DOHH2 (cell line): ENCODE results near the gene SNRNP40.

Experiments used
- H3F3A ChIP-seq: fragments of 200-600 bp; sonication (generic), shearing (Covaris generic); 2 replicates; pipeline ENCODE4 v1.6.0; 2016; ENCODE audit warnings: antibody characterized with exemption, mild to moderate bottlenecking; ENCODE audit not compliant: control insufficient read depth, insufficient read depth
- H3K27ac ChIP-seq: fragments of 200-600 bp; sonication (generic); 2 replicates; pipeline ENCODE4 v1.5.1; 2014; ENCODE audit warnings: low read depth, mild to moderate bottlenecking, low read length, moderate library complexity
- H3K27me3 ChIP-seq: fragments of 200-600 bp; sonication (generic); 2 replicates; pipeline ENCODE4 v1.6.1; 2014; ENCODE audit warnings: mild to moderate bottlenecking, low read length, mixed read lengths; ENCODE audit not compliant: control insufficient read depth
- H3K36me3 ChIP-seq: fragments of 200-600 bp; sonication (generic); 2 replicates; pipeline ENCODE4 v1.6.1; 2014; ENCODE audit warnings: mild to moderate bottlenecking, low read length, moderate library complexity, mixed read lengths; ENCODE audit not compliant: control insufficient read depth
- H3K4me1 ChIP-seq: fragments of 200-600 bp; sonication (generic); 2 replicates; pipeline ENCODE4 v1.6.1; 2014; ENCODE audit warnings: mild to moderate bottlenecking, low read length, mixed read lengths; ENCODE audit not compliant: control insufficient read depth
- H3K4me2 ChIP-seq: fragments of 200-600 bp; sonication (generic); 2 replicates; pipeline ENCODE4 v1.6.0; 2014; ENCODE audit warnings: mild to moderate bottlenecking, low read length, moderate library complexity
- H3K4me3 ChIP-seq: fragments of 200-600 bp; sonication (generic); 2 replicates; pipeline ENCODE4 v1.5.1; 2014; ENCODE audit warnings: mild to moderate bottlenecking, low read length, mixed read lengths
- H3K79me2 ChIP-seq: fragments of 200-600 bp; sonication (generic); 2 replicates; pipeline ENCODE4 v1.6.1; 2014; ENCODE audit warnings: mild to moderate bottlenecking, low read length, mixed read lengths; ENCODE audit not compliant: control insufficient read depth
- H3K9me2 ChIP-seq: fragments of 200-600 bp; sonication (generic); replicated peaks from 2 replicates; pipeline ENCODE4 v1.6.1; 2014; ENCODE audit warnings: mild to moderate bottlenecking, low read length, mixed read lengths; ENCODE audit not compliant: control insufficient read depth
- H3K9me3 ChIP-seq: fragments of 200-600 bp; sonication (generic); 2 replicates; pipeline ENCODE4 v1.6.1; 2014; ENCODE audit warnings: antibody characterized with exemption, low read length, mixed read lengths; ENCODE audit not compliant: control insufficient read depth, insufficient read depth
- H4K20me1 ChIP-seq: fragments of 200-600 bp; sonication (generic); 2 replicates; pipeline ENCODE4 v1.6.0; 2014; ENCODE audit warnings: low read depth, mild to moderate bottlenecking, antibody characterized with exemption, low read length, moderate library complexity; ENCODE audit not compliant: control insufficient read depth, insufficient read depth
- EZH2phosphoT487 ChIP-seq: fragments of 200-600 bp; sonication (generic); IDR thresholded peaks from 2 replicates; pipeline ENCODE4 v1.6.1; 2017; ENCODE audit warnings: borderline replicate concordance, mild to moderate bottlenecking, antibody characterized with exemption, low read length, moderate library complexity, mixed read lengths
- TF ChIP-seq, protein P1 (sequence below): fragments of 200-600 bp; sonication (generic); IDR thresholded peaks from one replicate; pipeline ENCODE4 v1.5.1; 2014; ENCODE audit warnings: antibody characterized with exemption, mild to moderate bottlenecking, low read depth, low read length; ENCODE audit not compliant: poor library complexity, severe bottlenecking

Gene SNRNP40

DNA sequence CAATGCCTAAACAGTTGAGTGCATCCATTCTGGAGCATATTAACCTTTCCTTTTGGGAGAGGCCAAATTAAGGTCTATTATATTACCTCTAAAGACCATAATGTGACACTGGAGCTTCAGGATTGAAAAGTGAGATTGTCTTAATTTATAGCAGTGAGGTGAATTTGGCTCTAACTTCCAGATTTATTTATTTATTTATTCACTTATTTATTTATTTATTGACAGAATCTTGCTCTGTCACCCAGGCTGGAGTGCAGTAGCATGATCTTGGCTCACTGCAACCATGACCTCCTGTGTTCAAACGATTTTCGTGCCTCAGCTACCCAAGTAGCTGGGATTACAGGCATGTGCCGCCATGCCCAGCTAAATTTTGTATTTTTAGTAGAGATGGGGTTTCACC, 19.3 kb upstream of the SNRNP40 start:
- Histone ChIP-seq H3K27me3 (no peaks in the 10 kb centered on the region), H3K4me1 (no peaks in the 10 kb centered on the region), H3K4me3 (no peak overlapping the region), H3K79me2 (no peaks in the 10 kb centered on the region), H3K9me2 (no peaks in the 10 kb centered on the region), H3K9me3 (no peaks in the 10 kb centered on the region), H4K20me1 (no peaks in the 10 kb centered on the region), H3K4me2 (no peak overlapping the region), H3F3A (no peaks in the 10 kb centered on the region), H3K27ac (no peak overlapping the region), H3K36me3 (peaks cover 54% of the 10 kb centered on the region)
- TF ChIP-seq, protein P1, sequence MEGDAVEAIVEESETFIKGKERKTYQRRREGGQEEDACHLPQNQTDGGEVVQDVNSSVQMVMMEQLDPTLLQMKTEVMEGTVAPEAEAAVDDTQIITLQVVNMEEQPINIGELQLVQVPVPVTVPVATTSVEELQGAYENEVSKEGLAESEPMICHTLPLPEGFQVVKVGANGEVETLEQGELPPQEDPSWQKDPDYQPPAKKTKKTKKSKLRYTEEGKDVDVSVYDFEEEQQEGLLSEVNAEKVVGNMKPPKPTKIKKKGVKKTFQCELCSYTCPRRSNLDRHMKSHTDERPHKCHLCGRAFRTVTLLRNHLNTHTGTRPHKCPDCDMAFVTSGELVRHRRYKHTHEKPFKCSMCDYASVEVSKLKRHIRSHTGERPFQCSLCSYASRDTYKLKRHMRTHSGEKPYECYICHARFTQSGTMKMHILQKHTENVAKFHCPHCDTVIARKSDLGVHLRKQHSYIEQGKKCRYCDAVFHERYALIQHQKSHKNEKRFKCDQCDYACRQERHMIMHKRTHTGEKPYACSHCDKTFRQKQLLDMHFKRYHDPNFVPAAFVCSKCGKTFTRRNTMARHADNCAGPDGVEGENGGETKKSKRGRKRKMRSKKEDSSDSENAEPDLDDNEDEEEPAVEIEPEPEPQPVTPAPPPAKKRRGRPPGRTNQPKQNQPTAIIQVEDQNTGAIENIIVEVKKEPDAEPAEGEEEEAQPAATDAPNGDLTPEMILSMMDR = no peak
- no peak for TF ChIP-seq EZH2phosphoT487

DNA sequence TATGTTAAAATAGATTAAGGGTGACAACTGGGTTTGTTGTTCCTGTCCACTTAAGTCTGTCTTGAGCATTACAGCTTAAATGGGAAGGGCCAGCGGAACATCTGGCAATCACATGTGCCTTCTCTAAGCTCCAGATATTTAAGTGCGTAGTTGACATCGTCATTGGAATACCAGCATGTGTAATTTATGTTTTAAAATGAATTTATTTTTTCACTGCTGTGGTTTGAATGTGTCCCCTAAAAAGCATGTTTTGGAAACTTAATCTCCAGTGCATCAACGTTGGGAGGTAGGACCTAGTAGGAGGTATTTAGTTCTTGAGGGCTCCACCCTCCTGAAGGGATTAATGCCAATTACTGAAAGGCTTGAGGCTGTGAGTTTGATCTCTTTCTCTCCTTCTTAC, 13.6 kb upstream of the SNRNP40 start:
- Histone ChIP-seq H3K79me2 (peaks cover 17% of the 10 kb centered on the region), H3K36me3 (peaks cover 38% of the 10 kb centered on the region), H4K20me1 (no peaks in the 10 kb centered on the region), H3K27me3 (no peaks in the 10 kb centered on the region), H3K4me2 (no peak overlapping the region), H3F3A (no peaks in the 10 kb centered on the region), H3K9me2 (no peaks in the 10 kb centered on the region), H3K4me3 (no peak overlapping the region), H3K9me3 (no peaks in the 10 kb centered on the region), H3K27ac (no peak overlapping the region), H3K4me1 (no peaks in the 10 kb centered on the region)
- TF ChIP-seq, protein P1 = no peak
- TF ChIP-seq EZH2phosphoT487 = no peak

DNA sequence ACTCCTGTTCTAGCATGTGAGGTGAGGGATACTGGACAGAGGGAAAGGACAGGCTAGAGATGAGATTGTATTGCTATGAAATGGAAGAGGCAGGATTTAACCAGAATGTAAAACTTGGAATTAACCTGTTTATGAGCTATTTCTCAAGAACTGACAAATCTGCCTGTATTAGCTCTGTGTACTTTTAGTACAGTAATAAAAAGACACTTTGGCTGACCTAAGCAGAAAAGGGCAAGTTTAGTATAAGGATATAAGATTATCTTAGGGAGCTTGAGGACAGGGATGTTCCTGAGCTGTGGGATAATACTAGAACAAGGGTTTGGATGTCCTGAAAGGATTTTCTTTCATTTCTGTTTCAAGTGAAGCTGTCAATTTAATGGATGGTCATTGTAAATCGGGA, 11.4 kb upstream of the SNRNP40 start:
- Histone ChIP-seq H3K36me3 (peaks cover 31% of the 10 kb centered on the region), H3K27me3 (no peaks in the 10 kb centered on the region), H3F3A (no peaks in the 10 kb centered on the region), H3K4me1 (no peaks in the 10 kb centered on the region), H3K27ac (no peak overlapping the region), H3K4me3 (no peak overlapping the region), H3K9me3 (no peaks in the 10 kb centered on the region), H4K20me1 (no peaks in the 10 kb centered on the region), H3K4me2 (no peak overlapping the region), H3K9me2 (no peaks in the 10 kb centered on the region), H3K79me2 (peaks cover 33% of the 10 kb centered on the region)
- TF ChIP-seq, protein P1 = no peak
- no peak for TF ChIP-seq EZH2phosphoT487

DNA sequence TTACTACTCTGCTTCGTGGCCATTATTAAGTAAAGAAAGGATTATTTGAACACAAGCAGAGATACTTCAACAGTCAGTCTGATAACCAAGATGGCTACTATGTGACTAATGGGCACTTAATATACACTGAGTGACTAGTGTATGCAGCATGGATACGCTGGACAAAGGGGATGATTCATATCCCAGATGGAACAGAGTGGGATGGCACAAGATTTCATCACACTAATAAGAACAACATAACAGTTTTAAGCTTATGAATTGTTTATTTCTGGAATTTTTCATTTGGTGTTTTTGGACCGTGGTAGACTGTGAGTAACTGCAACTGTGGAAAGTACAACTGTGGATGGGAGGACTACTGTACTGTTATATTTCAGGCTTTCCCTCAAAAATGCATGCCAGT, 9.7 kb upstream of the SNRNP40 start:
- peaks cover 50% of the 10 kb centered on the region for H3K79me2 ChIP-seq
- H4K20me1 ChIP-seq = no peaks in the 10 kb centered on the region

More for the DNA sequence above, 9.7 kb upstream of the SNRNP40 start:
- H3K36me3 ChIP-seq = peaks cover 18% of the 10 kb centered on the region
- no peaks in the 10 kb centered on the region for H3K9me2 ChIP-seq
- TF ChIP-seq, protein P1 = no peak
- TF ChIP-seq EZH2phosphoT487 = no peak
- no peaks in the 10 kb centered on the region for H3F3A ChIP-seq
- no peaks in the 10 kb centered on the region for H3K4me1 ChIP-seq
- H3K27me3 ChIP-seq = no peaks in the 10 kb centered on the region
- no peak overlapping the region for H3K4me2 ChIP-seq
- no peak overlapping the region for H3K4me3 ChIP-seq
- no peak overlapping the region for H3K27ac ChIP-seq
- H3K9me3 ChIP-seq = no peaks in the 10 kb centered on the region
